ENCODE measurements around the gene KPNA2.
"Not testable (repeated sequence)": the region's sequence is repeated elsewhere in the genome, so short reads cannot be mapped to it uniquely, and the experiment has no call there.

The KPNA2 gene

DNA sequence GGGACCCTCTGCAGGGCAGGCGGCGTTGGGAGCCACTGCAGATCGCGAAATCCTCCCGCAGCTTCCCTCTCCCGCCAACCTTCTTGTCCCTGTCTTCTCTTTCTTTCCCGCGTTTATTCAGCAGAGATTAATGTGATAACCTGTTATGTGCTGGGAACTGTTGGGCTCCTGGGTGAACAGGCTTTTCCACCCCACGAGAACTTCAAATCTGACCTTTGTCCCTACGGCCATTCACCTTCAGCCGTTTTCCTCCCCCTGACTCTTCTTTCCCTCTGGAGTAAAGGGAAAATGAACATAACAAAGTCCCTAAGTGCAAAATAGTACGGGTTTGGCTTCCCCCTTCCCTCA is 15.2 kb upstream of the KPNA2 start:
- DNase-seq, result no peak

GRCh38 chr17:68020791-68021190 is 14.7 kb upstream of the KPNA2 start:
- DNase-seq, result not testable (repeated sequence)

- DNase-seq, result no peak
Measured at GRCh38 chr17:68021963-68022362, 13.6 kb upstream of the KPNA2 start.

DNA sequence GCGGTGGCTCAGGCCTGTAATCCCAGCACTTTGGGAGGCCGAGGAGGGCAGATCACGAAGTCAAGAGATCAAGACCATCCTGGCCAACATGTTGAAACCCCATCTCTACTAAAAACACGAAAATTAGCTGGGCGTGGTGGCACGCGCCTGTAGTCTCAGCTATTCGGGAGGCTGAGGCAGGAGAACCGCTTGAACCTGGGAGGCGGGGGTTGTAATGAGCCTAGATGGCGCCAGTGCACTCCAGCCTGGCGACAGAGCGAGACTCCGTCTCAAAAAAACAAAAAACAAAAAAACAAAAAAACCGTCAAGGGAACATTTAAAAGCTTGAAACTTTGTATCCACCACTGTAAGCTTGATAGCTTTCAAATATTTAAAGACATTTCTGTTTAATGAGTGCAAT is 13.0 kb upstream of the KPNA2 start:
- not testable (repeated sequence) for DNase-seq

DNA sequence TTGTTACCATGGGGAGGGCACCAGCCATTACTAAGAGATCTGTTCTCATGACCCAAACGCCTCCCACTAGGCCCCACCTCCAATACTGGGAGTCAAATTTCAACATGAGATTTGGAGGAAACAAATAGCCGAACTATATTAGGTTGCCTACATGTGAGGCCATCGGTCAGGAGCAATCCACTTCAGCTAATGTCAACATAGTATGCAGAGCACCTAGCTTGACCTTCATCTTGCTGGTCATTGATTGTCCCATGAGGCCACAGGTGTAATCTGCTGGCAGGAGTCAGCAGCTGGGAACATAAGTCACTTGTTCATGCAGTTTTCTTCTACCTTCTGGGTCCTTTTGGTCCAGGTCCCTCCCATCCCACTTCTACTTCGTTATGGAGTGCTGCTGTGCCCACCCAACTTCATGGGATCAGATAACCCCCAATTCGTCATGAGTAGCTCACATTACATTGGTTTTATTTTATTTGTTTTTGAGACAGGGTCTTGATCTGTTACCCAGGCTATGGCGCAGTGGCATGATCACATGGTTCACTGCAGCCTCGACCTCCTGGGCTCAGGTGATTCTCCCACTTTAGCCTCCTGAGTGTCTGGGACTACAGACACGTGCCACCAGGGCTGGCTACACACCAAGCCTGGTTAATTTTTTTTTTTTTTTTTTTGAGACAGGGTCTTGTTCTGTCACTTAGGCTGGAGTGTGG is 5.9 kb upstream of the KPNA2 start:
- no peak for DNase-seq

DNA sequence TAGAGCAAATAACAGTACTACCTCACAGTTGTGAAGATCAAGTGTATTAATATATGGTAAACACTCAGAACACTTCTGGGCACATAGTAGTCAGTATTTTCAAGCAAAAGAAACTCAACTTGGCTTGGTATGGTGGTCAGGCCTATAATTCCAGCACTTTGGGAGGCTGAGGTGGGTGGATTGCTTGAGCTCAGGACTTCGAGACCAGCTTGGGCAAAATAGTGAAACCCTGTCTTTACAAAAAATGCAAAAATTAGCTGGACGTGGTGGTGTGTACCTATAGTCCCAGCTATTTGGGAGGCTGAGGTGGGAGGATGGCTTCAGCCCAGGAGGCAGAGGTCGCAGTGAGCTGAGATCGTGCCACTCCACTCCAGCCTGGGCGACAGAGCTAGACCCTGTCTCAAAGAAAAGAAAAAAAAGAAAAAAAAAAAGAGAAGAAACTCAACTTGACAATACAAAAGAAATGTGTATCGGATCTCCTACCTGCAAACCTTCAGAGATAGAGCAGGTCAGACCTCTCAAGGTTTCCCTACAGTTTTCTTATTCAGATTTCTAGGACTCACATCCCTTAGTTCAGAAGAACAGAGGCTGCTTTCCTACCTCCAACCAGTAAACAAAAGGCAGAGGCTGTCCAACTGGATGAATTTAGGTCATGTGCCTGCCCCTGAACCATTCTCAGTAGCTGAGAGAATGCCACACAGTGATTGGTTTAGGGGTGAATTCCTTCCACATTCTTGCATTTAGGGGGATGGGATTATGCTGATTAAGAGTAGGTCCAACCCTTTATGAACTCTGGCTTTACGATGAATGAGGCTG is 1.7 kb upstream of the KPNA2 start:
- no peak for DNase-seq

DNA sequence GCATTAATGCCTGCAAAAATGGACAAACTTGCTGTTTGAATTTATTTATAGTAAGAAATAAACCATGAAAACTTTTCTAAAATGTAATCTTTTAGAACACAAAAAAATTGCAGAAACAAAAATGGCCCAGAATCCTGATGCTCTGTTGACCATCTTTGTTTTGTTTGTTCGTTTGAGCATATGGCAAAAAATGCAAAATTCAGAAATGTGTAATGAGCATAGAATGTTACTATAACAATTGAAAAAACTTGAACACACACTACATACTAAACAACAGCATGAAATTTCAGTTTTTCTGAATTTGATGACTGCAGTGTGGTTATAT is 1.1 kb upstream of the KPNA2 start:
- DNase-seq, result no peak

- DNase-seq, result peak; percentile 99
Measured at GRCh38 chr17:68035131-68035522, 408 bp upstream of the KPNA2 start.

DNA sequence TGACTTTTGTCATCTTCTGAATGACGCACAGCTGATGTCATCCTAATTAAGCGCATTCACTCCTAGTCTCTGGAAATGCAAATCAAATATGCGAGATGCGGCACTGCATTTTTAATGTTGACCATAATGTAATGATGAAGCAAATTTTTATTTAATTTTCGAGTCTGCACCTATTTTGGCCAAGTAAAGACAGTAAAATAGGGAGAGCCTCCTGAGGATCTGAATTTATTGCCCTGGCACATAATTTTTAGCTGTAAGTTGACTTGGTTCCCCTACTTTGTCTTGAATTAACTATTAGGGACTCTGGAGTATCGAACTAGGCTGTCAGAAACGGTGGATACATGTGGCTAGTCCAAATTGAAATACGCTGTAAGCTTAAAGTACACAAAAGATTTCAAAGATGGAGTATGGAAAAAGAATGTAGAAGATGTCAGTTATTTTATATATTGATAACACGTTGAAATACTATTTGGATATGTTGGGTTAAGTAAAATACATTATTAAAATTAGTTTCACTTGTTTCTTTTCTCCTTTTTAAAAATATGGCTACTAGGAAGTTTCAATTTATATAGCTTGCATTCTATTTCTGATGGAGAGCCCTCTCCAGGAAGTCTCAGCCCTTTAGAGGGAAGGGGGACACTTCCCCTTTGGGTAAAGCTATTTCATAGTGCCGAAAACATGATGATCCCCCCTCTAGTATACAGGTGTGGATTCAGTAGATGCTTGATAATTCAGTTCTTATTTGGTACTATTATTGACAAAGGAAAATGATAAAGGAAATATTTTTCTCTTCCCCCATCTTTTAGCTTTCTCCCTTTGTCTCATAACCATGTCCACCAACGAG is 991 bp downstream of the KPNA2 start:
- no peak for DNase-seq

DNA sequence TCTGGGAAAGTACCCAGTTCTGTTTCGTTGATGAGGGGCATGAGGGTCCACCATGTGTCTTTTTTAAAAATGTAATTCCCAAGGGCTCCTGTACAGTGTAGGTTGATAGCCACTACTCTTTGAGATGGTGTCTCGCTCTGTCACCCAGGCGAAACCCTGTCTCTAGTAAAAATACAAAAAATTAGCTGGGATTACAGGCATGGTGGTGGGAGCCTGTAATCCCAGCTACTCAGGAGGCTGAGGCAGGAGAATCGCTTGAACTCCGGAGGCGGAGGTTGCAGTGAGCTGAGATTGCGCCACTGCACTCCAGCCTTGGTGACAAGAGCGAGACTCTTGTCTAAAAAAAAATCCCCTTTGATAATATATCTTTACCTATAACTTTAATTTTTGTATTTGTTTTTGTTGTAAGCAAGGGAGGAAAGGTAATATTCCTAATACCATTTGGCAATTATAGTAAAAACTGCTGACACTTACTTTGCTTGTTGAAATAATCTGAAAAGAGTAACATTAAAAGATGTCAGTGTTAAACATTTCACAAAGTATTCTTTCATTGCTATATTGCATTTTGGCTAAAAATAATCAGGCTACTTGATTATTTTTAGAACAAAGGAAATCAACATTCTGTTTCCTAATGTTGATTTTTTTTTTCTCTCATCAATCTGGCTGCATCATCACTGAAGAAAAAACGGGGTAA is 11.8 kb downstream of the KPNA2 start:
- no peak for DNase-seq

DNA sequence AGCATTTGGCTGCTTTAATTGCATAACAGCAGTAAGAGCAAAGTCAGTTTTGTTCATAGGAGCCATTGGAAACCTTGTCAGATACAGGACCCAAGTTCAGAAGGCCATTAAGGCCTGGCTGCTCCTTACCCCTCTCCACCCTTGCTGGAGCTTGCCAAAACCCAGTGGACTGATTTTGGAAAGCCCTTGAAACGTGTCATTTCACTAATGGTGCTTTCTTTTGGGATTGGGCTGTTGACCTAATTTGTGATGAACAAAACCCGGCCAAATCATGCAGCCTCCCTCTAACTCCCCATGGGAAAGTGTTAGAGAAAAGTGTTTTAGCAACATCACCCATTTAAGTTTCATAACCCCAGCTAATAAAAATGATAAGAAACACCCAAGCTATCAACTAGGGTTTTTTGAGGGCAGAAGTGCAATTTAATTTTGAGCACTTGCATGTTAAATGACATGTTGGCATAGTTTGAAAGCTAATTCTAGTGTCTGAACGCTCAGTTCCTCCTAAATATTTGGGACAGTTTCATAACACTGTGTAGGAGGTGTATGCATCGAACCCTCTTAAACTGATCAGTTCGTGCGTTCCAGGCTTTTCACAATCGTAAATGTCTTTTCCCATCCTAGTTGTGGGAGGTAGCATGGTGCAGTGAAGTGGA is 12.5 kb downstream of the KPNA2 start:
- DNase-seq, result not testable (repeated sequence)

DNA sequence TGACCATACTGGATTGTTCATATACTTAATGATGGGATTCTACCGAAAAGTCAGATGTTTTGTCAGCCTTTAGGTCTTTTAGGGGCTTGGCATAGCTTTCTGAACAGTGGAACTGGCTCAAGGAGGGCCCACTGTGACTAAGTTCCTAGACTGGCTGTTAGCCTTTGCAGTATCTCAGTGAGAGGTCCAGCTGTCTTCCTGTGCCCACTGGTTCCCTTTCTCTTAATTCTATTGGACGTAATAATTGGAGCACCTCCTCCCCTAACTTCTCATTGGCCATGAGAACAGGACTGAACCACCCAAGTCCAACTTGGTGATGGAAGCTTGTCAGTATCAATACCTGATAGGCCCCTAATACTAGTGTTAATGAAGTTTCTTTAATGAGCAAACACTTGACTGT is 13.5 kb downstream of the KPNA2 start:
- DNase-seq, result no peak

GRCh38 chr17:68049812-68050437 is 14.4 kb downstream of the KPNA2 start:
- DNase-seq, result not testable (repeated sequence)

DNA sequence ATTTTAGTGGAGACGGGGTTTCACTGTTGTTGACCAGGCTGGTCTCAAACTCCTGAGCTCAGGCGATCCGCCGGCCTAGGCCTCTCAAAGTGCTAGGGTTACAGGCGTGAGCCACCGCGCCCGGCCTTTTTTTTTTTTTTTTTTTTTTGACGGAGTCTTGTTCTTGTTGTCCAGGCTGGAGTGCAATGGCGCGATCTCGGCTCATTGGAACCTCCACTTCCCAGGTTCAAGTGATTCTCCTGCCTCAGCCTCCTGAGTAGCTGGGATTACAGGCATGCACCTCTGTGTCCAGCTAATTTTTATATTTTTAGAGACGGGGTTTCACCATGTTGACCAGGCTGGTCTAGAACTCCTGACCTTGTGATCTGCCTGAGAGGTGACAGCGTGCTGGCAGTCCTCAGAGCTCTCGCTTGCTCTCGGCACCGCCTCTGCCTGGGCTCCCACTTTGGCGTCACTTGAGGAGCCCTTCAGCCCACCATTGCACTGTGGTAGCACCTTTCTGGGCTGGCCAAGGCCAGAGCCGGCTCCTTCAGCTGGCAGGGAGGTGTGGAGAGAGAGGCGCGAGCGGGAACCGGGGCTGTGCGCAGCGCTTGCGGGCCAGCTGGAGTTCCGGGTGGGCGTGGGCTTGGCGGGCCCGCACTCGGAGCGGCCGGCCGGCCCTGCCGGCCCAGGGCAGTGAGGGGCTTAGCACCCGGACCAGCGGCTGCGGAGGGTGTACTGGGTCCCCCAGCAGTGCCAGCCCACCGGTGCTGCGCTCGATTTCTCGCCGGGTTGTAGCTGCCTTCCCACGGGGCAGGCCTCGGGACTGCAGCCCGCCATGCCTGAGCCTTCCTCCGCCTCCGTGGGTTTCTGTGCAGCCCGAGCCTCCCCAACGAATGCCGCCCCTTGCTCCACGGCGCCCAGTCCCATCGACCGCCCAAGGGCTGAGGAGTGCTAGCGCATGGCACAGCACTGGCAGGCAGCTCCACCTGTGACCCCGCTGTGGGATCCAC is 16.1 kb downstream of the KPNA2 start:
- DNase-seq, result not testable (repeated sequence)

DNA sequence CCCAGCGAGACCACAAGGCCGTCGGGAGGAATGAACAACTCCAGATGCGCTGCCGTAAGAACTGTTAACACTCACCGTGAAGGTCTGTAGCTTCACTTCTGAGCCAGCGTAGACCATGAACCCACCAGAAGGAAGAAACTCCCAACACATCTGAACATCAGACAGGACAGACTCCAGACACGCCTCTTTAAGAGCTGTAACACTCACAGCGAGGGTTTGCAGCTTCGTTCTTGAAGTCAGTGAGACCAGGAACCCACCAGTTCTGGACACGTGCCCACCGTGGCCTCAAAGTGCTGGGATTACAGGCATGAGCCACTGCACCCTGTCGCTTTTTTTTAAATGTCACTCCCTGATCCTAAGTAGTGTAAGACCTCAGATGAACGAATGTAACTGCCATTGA is 17.3 kb downstream of the KPNA2 start:
- DNase-seq, result no peak

GRCh38 chr17:68053231-68054013 is 17.9 kb downstream of the KPNA2 start:
- no peak for DNase-seq

- DNase-seq, result no peak
Measured at GRCh38 chr17:68054296-68054900, 18.9 kb downstream of the KPNA2 start.

GRCh38 chr17:68057531-68057952 is 22.0 kb downstream of the KPNA2 start:
- DNase-seq, result no peak

GRCh38 chr17:68060336-68060735 is 24.8 kb downstream of the KPNA2 start:
- no peak for DNase-seq
